Effector memory CD8-positive, alpha-beta T cell (primary cell): ENCODE results near the gene SPATA31A6.
"Not testable (repeated sequence)": the region's sequence is repeated elsewhere in the genome, so short reads cannot be mapped to it uniquely, and the experiment has no call there.

ENCODE experiments used
- ATAC-seq: fragments of 150-1000 bp; cut with Tn5 transposase; replicated peaks from 2 replicates; pipeline ENCODE4 v1.10.0; 2021; ENCODE audit warnings: mild to moderate bottlenecking, moderate library complexity
- DNase-seq, 3 experiments: peaks; one replicate each; pipeline ENCODE4 v3.0.0; 2021
- H3K27ac Mint-ChIP-seq, 2 donors: one replicate each; pipeline ENCODE4 v1.8.0; 2022; ENCODE audit warnings: mild to moderate bottlenecking in 2 of 2, mixed read lengths in 2 of 2, moderate library complexity in 2 of 2
- H3K27me3 Mint-ChIP-seq, 2 donors: one replicate each; pipeline ENCODE4 v1.8.0; 2022; ENCODE audit warnings: mixed read lengths in 2 of 2
- H3K36me3 Mint-ChIP-seq: one replicate; pipeline ENCODE4 v1.8.0; 2022; ENCODE audit warnings: mild to moderate bottlenecking, moderate library complexity, mixed read lengths; ENCODE audit not compliant: insufficient read depth
- H3K4me1 Mint-ChIP-seq, 2 donors: one replicate each; pipeline ENCODE4 v1.8.0; 2022; ENCODE audit warnings: low read depth in 2 of 2, mixed read lengths in 2 of 2
- H3K4me3 Mint-ChIP-seq, 2 donors: one replicate each; pipeline ENCODE4 v1.8.0; 2022; ENCODE audit warnings: mild to moderate bottlenecking in 2 of 2, mixed read lengths in 2 of 2, moderate library complexity in 2 of 2
- H3K9me3 Mint-ChIP-seq, 2 donors: one replicate each; pipeline ENCODE4 v1.8.0; 2022; ENCODE audit warnings: mixed read lengths in 2 of 2
- total RNA-seq, 9 experiments: gene quantifications; one replicate each; lab custom pipeline; 2026; lab: John Stamatoyannopoulos, UW

The SPATA31A6 gene
- total RNA-seq = 0 reads per million in 9 experiments

GRCh38 chr9:42183359-42183758, at the start of gene SPATA31A6:
Gene SPATA31A6 (plus strand): TSS chr9:42183659. CDS start chr9:42183688, 29 bp downstream.
- H3K4me3 Mint-ChIP-seq, DNase-seq, ATAC-seq, H3K4me1 Mint-ChIP-seq, H3K36me3 Mint-ChIP-seq, H3K9me3 Mint-ChIP-seq, H3K27ac Mint-ChIP-seq, H3K27me3 Mint-ChIP-seq: not testable (repeated sequence)

- H3K27ac Mint-ChIP-seq, H3K27me3 Mint-ChIP-seq, ATAC-seq, DNase-seq, H3K4me3 Mint-ChIP-seq, H3K9me3 Mint-ChIP-seq, H3K4me1 Mint-ChIP-seq, H3K36me3 Mint-ChIP-seq: not testable (repeated sequence)
Observed at GRCh38 chr9:42160299-42160698, 23.2 kb upstream of the SPATA31A6 start.

GRCh38 chr9:42219861-42220260, 36.4 kb downstream of the SPATA31A6 start:
- H3K4me3 Mint-ChIP-seq, H3K9me3 Mint-ChIP-seq, H3K36me3 Mint-ChIP-seq, H3K27me3 Mint-ChIP-seq, DNase-seq, ATAC-seq, H3K4me1 Mint-ChIP-seq, H3K27ac Mint-ChIP-seq: not testable (repeated sequence)

- not testable (repeated sequence) for H3K27me3 Mint-ChIP-seq, H3K9me3 Mint-ChIP-seq, H3K36me3 Mint-ChIP-seq, H3K27ac Mint-ChIP-seq, ATAC-seq, DNase-seq, H3K4me3 Mint-ChIP-seq, H3K4me1 Mint-ChIP-seq
Observed at GRCh38 chr9:42223230-42223629, 39.8 kb downstream of the SPATA31A6 start.

GRCh38 chr9:42233031-42233430, 49.6 kb downstream of the SPATA31A6 start:
- H3K27ac Mint-ChIP-seq, H3K27me3 Mint-ChIP-seq, ATAC-seq, H3K4me3 Mint-ChIP-seq, H3K9me3 Mint-ChIP-seq, DNase-seq, H3K36me3 Mint-ChIP-seq, H3K4me1 Mint-ChIP-seq: not testable (repeated sequence)

- not testable (repeated sequence) for H3K27me3 Mint-ChIP-seq, ATAC-seq, H3K9me3 Mint-ChIP-seq, H3K36me3 Mint-ChIP-seq, DNase-seq, H3K4me1 Mint-ChIP-seq, H3K27ac Mint-ChIP-seq, H3K4me3 Mint-ChIP-seq
Observed at GRCh38 chr9:42234610-42235009, 51.2 kb downstream of the SPATA31A6 start.

GRCh38 chr9:42235352-42235991, 52.0 kb downstream of the SPATA31A6 start:
- not testable (repeated sequence) for H3K36me3 Mint-ChIP-seq, DNase-seq, H3K9me3 Mint-ChIP-seq, H3K27me3 Mint-ChIP-seq, H3K4me1 Mint-ChIP-seq, H3K4me3 Mint-ChIP-seq, H3K27ac Mint-ChIP-seq, ATAC-seq

GRCh38 chr9:42236097-42236496, 52.6 kb downstream of the SPATA31A6 start:
- not testable (repeated sequence) for DNase-seq, H3K4me3 Mint-ChIP-seq, H3K27ac Mint-ChIP-seq, H3K9me3 Mint-ChIP-seq, H3K4me1 Mint-ChIP-seq, H3K27me3 Mint-ChIP-seq, ATAC-seq, H3K36me3 Mint-ChIP-seq

- not testable (repeated sequence) for H3K4me3 Mint-ChIP-seq, H3K9me3 Mint-ChIP-seq, DNase-seq, H3K4me1 Mint-ChIP-seq, H3K27me3 Mint-ChIP-seq, H3K36me3 Mint-ChIP-seq, H3K27ac Mint-ChIP-seq, ATAC-seq
Observed at GRCh38 chr9:42237381-42237780, 53.9 kb downstream of the SPATA31A6 start.

- not testable (repeated sequence) for H3K36me3 Mint-ChIP-seq, H3K4me3 Mint-ChIP-seq, ATAC-seq, H3K9me3 Mint-ChIP-seq, H3K27ac Mint-ChIP-seq, H3K27me3 Mint-ChIP-seq, H3K4me1 Mint-ChIP-seq, DNase-seq
Observed at GRCh38 chr9:42238862-42239261, 55.4 kb downstream of the SPATA31A6 start.
